ENCODE data around the gene NMUR2.

Gene NMUR2

GRCh38 chr5:152376886-152377285, 28.2 kb downstream of the NMUR2 start:
- no peak overlapping the region for H3K27ac ChIP-seq (ENCODE audit: low read length)
- no peaks in the 10 kb centered on the region for H4K20me1 ChIP-seq (ENCODE audit: insufficient read depth, low read length)
- TF ChIP-seq EZH2phosphoT487 (IDR thresholded peaks at IDR 0.05; ENCODE audit: low read depth) (no peak), CTCF (IDR thresholded peaks at IDR 0.05; ENCODE audit: low read depth, low read length) (no peak)
- H3K79me2 ChIP-seq (ENCODE audit: low read length) = no peaks in the 10 kb centered on the region
- H3K27me3 ChIP-seq (ENCODE audit: low read depth, low read length) = no peaks in the 10 kb centered on the region
- no peak overlapping the region for H3K4me2 ChIP-seq (ENCODE audit: low read length)
- H3K9me3 ChIP-seq (ENCODE audit: insufficient read depth, low read length) = no peaks in the 10 kb centered on the region
- no peaks in the 10 kb centered on the region for H3K4me1 ChIP-seq (ENCODE audit: low read length)
- H2AFZ ChIP-seq (ENCODE audit: low read depth, low read length) = no peak overlapping the region
- no peak overlapping the region for H3K4me3 ChIP-seq (ENCODE audit: low read length)
- H3K36me3 ChIP-seq (replicated peaks; ENCODE audit: low read depth, low read length) = no peaks in the 10 kb centered on the region
- no peak overlapping the region for H3K9ac ChIP-seq (ENCODE audit: low read length)

DNA sequence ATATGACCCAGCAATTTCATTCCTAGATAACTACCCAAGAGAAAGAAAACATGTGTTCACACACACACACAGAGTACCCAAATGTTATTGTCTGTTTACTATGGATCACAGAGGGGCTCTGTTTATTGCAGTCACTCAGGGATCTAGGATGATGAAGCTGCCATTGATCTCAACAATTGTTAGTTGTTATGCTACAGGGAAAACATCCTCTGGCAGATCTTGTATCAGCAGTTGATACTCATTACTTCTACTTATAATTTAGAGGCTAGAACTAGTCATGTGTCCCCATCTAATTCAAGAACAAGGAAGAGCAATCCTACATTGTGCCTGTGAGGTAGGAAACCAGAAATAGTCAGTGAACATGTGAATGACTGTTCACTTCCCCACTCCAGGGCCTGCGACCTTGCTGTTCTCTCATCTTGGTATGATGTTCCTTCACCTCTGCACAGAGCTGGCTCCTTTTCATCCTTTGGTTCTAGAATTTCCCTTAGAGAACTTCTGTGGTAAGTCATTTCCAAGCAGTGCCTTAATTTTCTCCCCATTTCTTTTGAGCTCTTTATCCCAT, 30.3 kb downstream of the NMUR2 start:
- Histone ChIP-seq H3K79me2 (ENCODE audit: low read length) (no peaks in the 10 kb centered on the region), H3K9me3 (ENCODE audit: insufficient read depth, low read length) (no peaks in the 10 kb centered on the region), H3K4me1 (ENCODE audit: low read length) (no peaks in the 10 kb centered on the region), H3K27ac (ENCODE audit: low read length) (no peak overlapping the region), H3K36me3 (replicated peaks; ENCODE audit: low read depth, low read length) (no peaks in the 10 kb centered on the region), H3K4me2 (ENCODE audit: low read length) (no peak overlapping the region), H3K4me3 (ENCODE audit: low read length) (no peak overlapping the region), H2AFZ (ENCODE audit: low read depth, low read length) (no peak overlapping the region), H3K9ac (ENCODE audit: low read length) (no peak overlapping the region), H4K20me1 (ENCODE audit: insufficient read depth, low read length) (no peaks in the 10 kb centered on the region), H3K27me3 (ENCODE audit: low read depth, low read length) (no peaks in the 10 kb centered on the region)
- no peak for TF ChIP-seq CTCF (IDR thresholded peaks at IDR 0.05; ENCODE audit: low read depth, low read length)
- no peak for TF ChIP-seq EZH2phosphoT487 (IDR thresholded peaks at IDR 0.05; ENCODE audit: low read depth)

DNA sequence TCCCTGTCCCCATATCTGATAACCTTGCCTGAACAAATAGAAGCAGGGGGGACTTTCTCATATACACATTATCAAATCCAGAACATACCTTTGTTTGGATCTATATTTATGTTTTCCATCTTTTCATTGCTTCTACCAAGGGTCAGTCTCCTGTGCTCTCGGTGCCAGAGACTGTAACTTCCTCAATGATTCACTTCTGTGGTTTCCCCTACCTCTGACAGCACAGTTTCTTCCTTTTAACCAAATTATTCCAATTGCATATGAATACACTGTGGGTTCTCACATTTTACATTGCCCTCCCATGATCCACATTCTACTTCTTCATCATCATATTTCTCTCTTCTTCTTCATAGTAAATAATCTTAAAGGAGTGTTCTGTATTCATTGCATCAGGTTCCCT, 32.2 kb downstream of the NMUR2 start:
- H3K36me3 ChIP-seq (replicated peaks; ENCODE audit: low read depth, low read length) = no peaks in the 10 kb centered on the region
- H3K27me3 ChIP-seq (ENCODE audit: low read depth, low read length) = no peaks in the 10 kb centered on the region
- H3K4me2 ChIP-seq (ENCODE audit: low read length) = no peak overlapping the region
- no peak overlapping the region for H2AFZ ChIP-seq (ENCODE audit: low read depth, low read length)
- H4K20me1 ChIP-seq (ENCODE audit: insufficient read depth, low read length) = no peaks in the 10 kb centered on the region
- H3K9me3 ChIP-seq (ENCODE audit: insufficient read depth, low read length) = no peaks in the 10 kb centered on the region
- no peak overlapping the region for H3K4me3 ChIP-seq (ENCODE audit: low read length)
- TF ChIP-seq CTCF (IDR thresholded peaks at IDR 0.05; ENCODE audit: low read depth, low read length) (no peak), EZH2phosphoT487 (IDR thresholded peaks at IDR 0.05; ENCODE audit: low read depth) (no peak)
- no peaks in the 10 kb centered on the region for H3K79me2 ChIP-seq (ENCODE audit: low read length)
- H3K4me1 ChIP-seq (ENCODE audit: low read length) = no peaks in the 10 kb centered on the region
- H3K9ac ChIP-seq (ENCODE audit: low read length) = no peak overlapping the region
- no peak overlapping the region for H3K27ac ChIP-seq (ENCODE audit: low read length)

DNA sequence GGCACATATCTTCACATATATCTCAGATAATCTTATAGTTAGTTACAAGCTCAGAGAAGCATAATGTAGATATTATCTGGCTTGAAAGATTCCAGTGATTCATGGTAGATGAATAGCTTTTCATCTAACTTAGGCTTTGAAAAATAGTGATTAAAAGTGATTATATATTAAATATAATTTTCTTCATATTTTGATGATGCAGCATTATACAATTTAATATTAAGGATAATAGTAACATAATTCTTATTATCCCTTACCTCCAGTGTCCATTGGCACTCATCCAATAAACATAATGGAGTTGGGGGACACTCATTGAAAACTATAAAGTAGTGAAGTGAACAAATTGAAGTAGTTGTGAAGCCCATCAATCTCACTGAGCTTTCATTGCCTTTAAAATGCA, 35.8 kb downstream of the NMUR2 start:
- H3K36me3 ChIP-seq (replicated peaks; ENCODE audit: low read depth, low read length) = no peaks in the 10 kb centered on the region
- no peaks in the 10 kb centered on the region for H3K9me3 ChIP-seq (ENCODE audit: insufficient read depth, low read length)
- no peak overlapping the region for H2AFZ ChIP-seq (ENCODE audit: low read depth, low read length)
- no peaks in the 10 kb centered on the region for H3K79me2 ChIP-seq (ENCODE audit: low read length)
- no peaks in the 10 kb centered on the region for H4K20me1 ChIP-seq (ENCODE audit: insufficient read depth, low read length)
- no peaks in the 10 kb centered on the region for H3K27me3 ChIP-seq (ENCODE audit: low read depth, low read length)
- H3K27ac ChIP-seq (ENCODE audit: low read length) = no peak overlapping the region
- H3K4me3 ChIP-seq (ENCODE audit: low read length) = no peak overlapping the region
- no peaks in the 10 kb centered on the region for H3K4me1 ChIP-seq (ENCODE audit: low read length)
- no peak overlapping the region for H3K9ac ChIP-seq (ENCODE audit: low read length)
- H3K4me2 ChIP-seq (ENCODE audit: low read length) = no peak overlapping the region
- TF ChIP-seq CTCF (IDR thresholded peaks at IDR 0.05; ENCODE audit: low read depth, low read length) (no peak), EZH2phosphoT487 (IDR thresholded peaks at IDR 0.05; ENCODE audit: low read depth) (no peak)
